ENCODE measurements around the gene SPZ1.
"Not testable (repeated sequence)": the region's sequence is repeated elsewhere in the genome, so short reads cannot be mapped to it uniquely, and the experiment has no call there.

SPZ1 gene

GRCh38 chr5:80302636-80303035 is 17.2 kb upstream of the SPZ1 start:
- H3K27me3 Mint-ChIP-seq = no peaks in the 10 kb centered on the region
- no peaks in the 10 kb centered on the region for H3K4me1 Mint-ChIP-seq (ENCODE audit: low read depth)
- no peaks in the 10 kb centered on the region for H3K9me3 Mint-ChIP-seq
- no peak overlapping the region for H3K4me3 Mint-ChIP-seq
- H3K36me3 Mint-ChIP-seq (ENCODE audit: low read depth) = no peaks in the 10 kb centered on the region
- H3K27ac Mint-ChIP-seq = no peak overlapping the region

GRCh38 chr5:80308526-80308925 is 11.3 kb upstream of the SPZ1 start:
- no peaks in the 10 kb centered on the region for H3K9me3 Mint-ChIP-seq
- H3K4me1 Mint-ChIP-seq (ENCODE audit: low read depth) = no peaks in the 10 kb centered on the region
- H3K27ac Mint-ChIP-seq = no peak overlapping the region
- no peaks in the 10 kb centered on the region for H3K27me3 Mint-ChIP-seq
- no peaks in the 10 kb centered on the region for H3K36me3 Mint-ChIP-seq (ENCODE audit: low read depth)
- H3K4me3 Mint-ChIP-seq = no peak overlapping the region

GRCh38 chr5:80309871-80310665 is 9.7 kb upstream of the SPZ1 start:
- no peaks in the 10 kb centered on the region for H3K4me1 Mint-ChIP-seq (ENCODE audit: low read depth)
- no peaks in the 10 kb centered on the region for H3K36me3 Mint-ChIP-seq (ENCODE audit: low read depth)
- H3K4me3 Mint-ChIP-seq = no peak overlapping the region
- no peak overlapping the region for H3K27ac Mint-ChIP-seq
- peaks cover 1% of the 10 kb centered on the region for H3K27me3 Mint-ChIP-seq
- no peaks in the 10 kb centered on the region for H3K9me3 Mint-ChIP-seq

- Mint-ChIP-seq H3K4me1 (ENCODE audit: low read depth) (no peaks in the 10 kb centered on the region), H3K27ac (no peak overlapping the region), H3K27me3 (peaks cover 3% of the 10 kb centered on the region), H3K4me3 (no peak overlapping the region), H3K36me3 (ENCODE audit: low read depth) (no peaks in the 10 kb centered on the region), H3K9me3 (no peaks in the 10 kb centered on the region)
Observed at GRCh38 chr5:80315244-80315643, 4.6 kb upstream of the SPZ1 start.

- Mint-ChIP-seq H3K36me3 (ENCODE audit: low read depth) (no peaks in the 10 kb centered on the region), H3K27ac (no peak overlapping the region), H3K9me3 (no peaks in the 10 kb centered on the region), H3K4me3 (no peak overlapping the region), H3K27me3 (peaks cover 3% of the 10 kb centered on the region), H3K4me1 (ENCODE audit: low read depth) (no peaks in the 10 kb centered on the region)
Observed at GRCh38 chr5:80318212-80318611, 1.6 kb upstream of the SPZ1 start.

GRCh38 chr5:80324912-80325311 is 5.1 kb downstream of the SPZ1 start:
- H3K36me3 Mint-ChIP-seq (ENCODE audit: low read depth) = no peaks in the 10 kb centered on the region
- H3K4me3 Mint-ChIP-seq = no peak overlapping the region
- H3K9me3 Mint-ChIP-seq = no peaks in the 10 kb centered on the region
- no peaks in the 10 kb centered on the region for H3K27me3 Mint-ChIP-seq
- no peak overlapping the region for H3K27ac Mint-ChIP-seq
- no peaks in the 10 kb centered on the region for H3K4me1 Mint-ChIP-seq (ENCODE audit: low read depth)

- Mint-ChIP-seq H3K27me3 (no peaks in the 10 kb centered on the region), H3K4me3 (no peak overlapping the region), H3K36me3 (ENCODE audit: low read depth) (no peaks in the 10 kb centered on the region), H3K4me1 (ENCODE audit: low read depth) (no peaks in the 10 kb centered on the region), H3K27ac (no peak overlapping the region), H3K9me3 (no peaks in the 10 kb centered on the region)
Observed at GRCh38 chr5:80326468-80326867, 6.7 kb downstream of the SPZ1 start.

- no peak overlapping the region for H3K27ac Mint-ChIP-seq
- H3K4me3 Mint-ChIP-seq = no peak overlapping the region
- H3K27me3 Mint-ChIP-seq = peaks cover 20% of the 10 kb centered on the region
- H3K9me3 Mint-ChIP-seq = no peaks in the 10 kb centered on the region
- no peaks in the 10 kb centered on the region for H3K36me3 Mint-ChIP-seq (ENCODE audit: low read depth)
- no peaks in the 10 kb centered on the region for H3K4me1 Mint-ChIP-seq (ENCODE audit: low read depth)
Observed at GRCh38 chr5:80337379-80337778, 17.6 kb downstream of the SPZ1 start.

GRCh38 chr5:80339116-80339515 is 19.3 kb downstream of the SPZ1 start:
- H3K4me3 Mint-ChIP-seq = no peak overlapping the region
- peaks cover 20% of the 10 kb centered on the region for H3K27me3 Mint-ChIP-seq
- no peaks in the 10 kb centered on the region for H3K36me3 Mint-ChIP-seq (ENCODE audit: low read depth)
- no peaks in the 10 kb centered on the region for H3K4me1 Mint-ChIP-seq (ENCODE audit: low read depth)
- H3K9me3 Mint-ChIP-seq = no peaks in the 10 kb centered on the region
- H3K27ac Mint-ChIP-seq = no peak overlapping the region

- H3K4me1 Mint-ChIP-seq (ENCODE audit: low read depth) = no peaks in the 10 kb centered on the region
- no peak overlapping the region for H3K27ac Mint-ChIP-seq
- H3K9me3 Mint-ChIP-seq = no peaks in the 10 kb centered on the region
- no peak overlapping the region for H3K4me3 Mint-ChIP-seq
- no peaks in the 10 kb centered on the region for H3K36me3 Mint-ChIP-seq (ENCODE audit: low read depth)
- H3K27me3 Mint-ChIP-seq = peaks cover 20% of the 10 kb centered on the region
Observed at GRCh38 chr5:80341016-80341775, 21.4 kb downstream of the SPZ1 start.

- Mint-ChIP-seq H3K4me1 (ENCODE audit: low read depth) (no peaks in the 10 kb centered on the region), H3K9me3 (no peaks in the 10 kb centered on the region), H3K27me3 (peaks cover 12% of the 10 kb centered on the region), H3K27ac (no peak overlapping the region), H3K36me3 (ENCODE audit: low read depth) (no peaks in the 10 kb centered on the region), H3K4me3 (no peak overlapping the region)
Observed at GRCh38 chr5:80343067-80343466, 23.3 kb downstream of the SPZ1 start.

GRCh38 chr5:80346055-80346454 is 26.3 kb downstream of the SPZ1 start:
- H3K4me3 Mint-ChIP-seq = no peak overlapping the region

GRCh38 chr5:80348171-80348570 is 28.4 kb downstream of the SPZ1 start:
- no peaks in the 10 kb centered on the region for H3K36me3 Mint-ChIP-seq (ENCODE audit: low read depth)
- no peak overlapping the region for H3K4me3 Mint-ChIP-seq
- H3K27ac Mint-ChIP-seq = no peak overlapping the region
- no peaks in the 10 kb centered on the region for H3K27me3 Mint-ChIP-seq
- no peaks in the 10 kb centered on the region for H3K4me1 Mint-ChIP-seq (ENCODE audit: low read depth)
- no peaks in the 10 kb centered on the region for H3K9me3 Mint-ChIP-seq

More at GRCh38 chr5:80346055-80346454, 26.3 kb downstream of the SPZ1 start:
- peaks cover 9% of the 10 kb centered on the region for H3K27me3 Mint-ChIP-seq
- no peak overlapping the region for H3K27ac Mint-ChIP-seq
- no peaks in the 10 kb centered on the region for H3K4me1 Mint-ChIP-seq (ENCODE audit: low read depth)
- no peaks in the 10 kb centered on the region for H3K9me3 Mint-ChIP-seq
- no peaks in the 10 kb centered on the region for H3K36me3 Mint-ChIP-seq (ENCODE audit: low read depth)

- H3K9me3 Mint-ChIP-seq; H3K27ac Mint-ChIP-seq; H3K4me1 Mint-ChIP-seq (ENCODE audit: low read depth); H3K36me3 Mint-ChIP-seq (ENCODE audit: low read depth); H3K4me3 Mint-ChIP-seq; H3K27me3 Mint-ChIP-seq: not testable (repeated sequence)
Observed at GRCh38 chr5:80351019-80351418, 31.2 kb downstream of the SPZ1 start.

- Mint-ChIP-seq H3K27me3 (no peaks in the 10 kb centered on the region), H3K27ac (no peak overlapping the region), H3K4me1 (ENCODE audit: low read depth) (no peaks in the 10 kb centered on the region), H3K4me3 (no peak overlapping the region), H3K9me3 (no peaks in the 10 kb centered on the region), H3K36me3 (ENCODE audit: low read depth) (no peaks in the 10 kb centered on the region)
Observed at GRCh38 chr5:80355686-80356085, 35.9 kb downstream of the SPZ1 start.
